Heart right ventricle (tissue), 16 donors: ENCODE results near the gene TBC1D8. TPM values are rescaled to one million over a fixed set of nuclear protein-coding genes. Genes with fewer than 3 reads are reported as not detected.
A peak's percentile ranks its signal among the peaks of the same experiment; 100 is the strongest.

Source experiments
- ATAC-seq, 8 donors: fragments of 200-7000 bp; cut with Tn5 transposase; one replicate each; pipeline ENCODE4 v1.9.1; 2020; ENCODE audit warnings: mild to moderate bottlenecking in 8 of 8, moderate library complexity in 8 of 8, moderate number of reproducible peaks in 1 of 8
- DNase-seq, 2 donors: peaks; one replicate each; pipeline ENCODE4 v3.0.0-alpha.2; 2020
- H3K27ac ChIP-seq, 10 donors: fragments of 200-600 bp; sonication (generic) in 2 of 10; one replicate each; pipeline versions ENCODE4 v1.5.0 to v1.8.0; 2020 to 2022; ENCODE audit warnings: mild to moderate bottlenecking in 3 of 10
- H3K27me3 ChIP-seq, 7 donors: fragments of 200-600 bp; one replicate each; pipeline ENCODE4 v1.8.0; 2021 to 2022; ENCODE audit warnings: mild to moderate bottlenecking in 2 of 7
- H3K36me3 ChIP-seq, 9 donors: fragments of 200-600 bp; sonication (generic) in 1 of 9; one replicate each; pipeline versions ENCODE4 v1.5.0 to v1.8.0; 2020 to 2022; ENCODE audit warnings: mild to moderate bottlenecking in 2 of 9
- H3K4me1 ChIP-seq, 9 donors: fragments of 200-600 bp; sonication (generic) in 1 of 9; one replicate each; pipeline versions ENCODE4 v1.5.0 to v1.8.0; 2020 to 2022; ENCODE audit warnings: mild to moderate bottlenecking in 4 of 9
- H3K4me3 ChIP-seq, 10 donors: fragments of 200-600 bp; sonication (generic) in 2 of 10; one replicate each; pipeline versions ENCODE4 v1.5.0 to v1.8.0; 2020 to 2022; ENCODE audit warnings: mild to moderate bottlenecking in 7 of 10, moderate library complexity in 2 of 10
- H3K9me3 ChIP-seq, 11 donors: fragments of 200-600 bp in 10 of 11; sonication (generic) in 2 of 11; one replicate each; pipeline versions ENCODE4 v1.5.0 to v1.8.0; 2013 to 2022; ENCODE audit warnings: mild to moderate bottlenecking in 2 of 11, control low read depth in 1 of 11, moderate library complexity in 1 of 11
- CTCF ChIP-seq, 9 donors: fragments of 200-600 bp; sonication (generic) in 2 of 9; IDR thresholded peaks; one replicate each; pipeline versions ENCODE4 v1.5.0 to v1.8.0; 2021 to 2022; ENCODE audit warnings: antibody characterized with exemption in 9 of 9, mild to moderate bottlenecking in 5 of 9, moderate library complexity in 1 of 9
- WGBS, 2 donors: extraction: QIAGEN DNeasy Blood & Tissue Kit; methylation state at CpG; one replicate each; pipeline ENCODE4 v1.1.7; 2013; ENCODE audit warnings: inconsistent platforms in 1 of 2; 5-methylcytosine and 5-hydroxymethylcytosine counted together
- intact Hi-C, 10 donors: fragments of 100-400 bp; cut with DNase I; formaldehyde crosslinking; loops; one replicate each; pipeline versions ENCODE4 v1.11.1 to v1.14.2; 2022
- polyA plus RNA-seq, 2 donors: library from polyadenylated mRNA; stranded (reverse); fragments of 200-250 nt; gene quantifications; one replicate each; pipeline ENCODE4 v1.2.3, GENCODE V29; 2013
- total RNA-seq, 10 donors: library from RNA; stranded (reverse); fragmentation: NEBNext Ultra II Directional in 3 of 10; extraction: Animal tissue kit (Norgen Biotek cat#: 25700) in 3 of 10; gene quantifications; one replicate each; pipeline versions ENCODE4 v1.2.1 to v1.2.4, GENCODE V29; 2021 to 2023
- donor health status: Arrhythmogenic right ventricular cardiomyopathy.
- donor health status: ischemic (EF 13 %, LVEDD 7.1; RV severe dilation, severe dysfunction).
- donor health status: healthy with polysubstance abuse.
- donor health status: DM: no; HTN: yes; CAD: no.
- donor health status: DM: no; HTN: no; CAD: no.
- donor health status: ischemic (EF 25% LVEDD 6.9; RV normal size, moderate dysfunction).
- donor health status: ischemic (EF 25% LVEDD 5.7; RV mildly dilated, moderate dysfunction).
- donor health status: healthy.
- donor health status: DM: yes; HTN: yes; CAD: no.
- donor health status: Ischemic cardiomyopathy.
- donor health status: ischemic (EF 35%, LVEDD 5.7; RV mildly dilated, moderate dysfunction).
- donor health status: nonischemic (EF 11% LVEDD 7.7; RV severe dilation, severe dysfunction).
- donor health status: DM: yes; HTN: yes; CAD: no.
- donor health status: PGD.
- donor health status: ischemic (EF 29% LVEDD 5.4; RV normal size, mild dysfunction).
- donor health status: nonischemic (EF 23%, LVEDD 6.1; RV moderate dilation, normal function).

The TBC1D8 gene
- total and polyA plus RNA-seq, 12 donors: 24.0 to 69.5 (median 55.5) TPM

- ATAC-seq (no peak), DNase-seq (no peak)
- 88% methylated on average over 4 of the region's 4 CpGs for WGBS, 2 donors
- Histone ChIP-seq H3K27me3 (no peaks in the 10 kb centered on the region), H3K4me1 (peaks cover 0 to 13% (median 5%) of the 10 kb centered on the region in 9 donors), H3K36me3 (no peaks in the 10 kb centered on the region), H3K4me3 (no peak overlapping the region), H3K27ac (no peak overlapping the region), H3K9me3 (peaks cover 0 to 32% (median 6%) of the 10 kb centered on the region in 11 donors)
- TF ChIP-seq CTCF (IDR thresholded peaks at IDR 0.05): no peak
- intact Hi-C loops: no loop called here
These were observed 54.5 kb downstream of the TBC1D8 start for GRCh38 chr2:101096619-101097142.

GRCh38 chr2:101094351-101094750 lies 56.8 kb downstream of the TBC1D8 start:
- 26 to 47% methylated on average over 1 of the region's 1 CpG for WGBS, 2 donors
- Histone ChIP-seq H3K27me3 (no peaks in the 10 kb centered on the region), H3K36me3 (peaks cover 0 to 7% (median 0%) of the 10 kb centered on the region in 9 donors), H3K27ac (peak overlapping the region in 1 of 10 donors; percentile 9), H3K4me1 (peaks cover 0 to 18% (median 12%) of the 10 kb centered on the region in 9 donors), H3K9me3 (peaks cover 0 to 14% (median 4%) of the 10 kb centered on the region in 11 donors), H3K4me3 (no peak overlapping the region)
- no peak for TF ChIP-seq CTCF (IDR thresholded peaks at IDR 0.05)
- intact Hi-C loops: no loop called here
- ATAC-seq (no peak), DNase-seq (no peak)

GRCh38 chr2:101089942-101090799 lies 61.0 kb downstream of the TBC1D8 start:
- Histone ChIP-seq H3K9me3 (no peaks in the 10 kb centered on the region), H3K4me3 (no peak overlapping the region), H3K36me3 (peaks cover 0 to 13% (median 0%) of the 10 kb centered on the region in 9 donors), H3K27me3 (no peaks in the 10 kb centered on the region), H3K27ac (peak overlapping the region in 1 of 10 donors; percentile 18), H3K4me1 (peaks cover 0 to 24% (median 13%) of the 10 kb centered on the region in 9 donors)
- no peak for DNase-seq
- intact Hi-C loops: no loop called here
- TF ChIP-seq CTCF (IDR thresholded peaks at IDR 0.05): no peak
- ATAC-seq: peak in 1 of 8 donors; percentile 21
- WGBS, 2 donors: 88% methylated on average over 12 of the region's 12 CpGs

- no peak overlapping the region for H3K4me3 ChIP-seq
- peaks cover 0 to 14% (median 0%) of the 10 kb centered on the region in 9 donors for H3K36me3 ChIP-seq
- H3K4me1 ChIP-seq: peaks cover 0 to 24% (median 13%) of the 10 kb centered on the region in 9 donors
- ATAC-seq (no peak), DNase-seq (no peak)
- WGBS, 2 donors: 91 to 100% methylated on average over 1 of the region's 1 CpG
- H3K9me3 ChIP-seq: no peaks in the 10 kb centered on the region
- H3K27ac ChIP-seq: no peak overlapping the region
- no peaks in the 10 kb centered on the region for H3K27me3 ChIP-seq
- no peak for TF ChIP-seq CTCF (IDR thresholded peaks at IDR 0.05)
- intact Hi-C loops: no loop called here
These were observed 61.8 kb downstream of the TBC1D8 start for GRCh38 chr2:101089419-101089818.
